Erythroblast (primary cell): Measurements from ENCODE around the gene CCDC122.

Experiments used
- DNase-seq, 2 experiments: peaks; one replicate each; lab custom pipeline; 2025; lab: John Stamatoyannopoulos, UW
- GATA1 ChIP-seq: IDR thresholded peaks from 2 replicates; pipeline ENCODE4 v1.6.1; 2011; ENCODE audit warnings: low read depth, mild to moderate bottlenecking, control low read depth, low read length, moderate library complexity
- POLR2A ChIP-seq: IDR thresholded peaks from 2 replicates; pipeline ENCODE4 v1.6.1; 2011; ENCODE audit warnings: mild to moderate bottlenecking, low read length

Gene CCDC122

DNA sequence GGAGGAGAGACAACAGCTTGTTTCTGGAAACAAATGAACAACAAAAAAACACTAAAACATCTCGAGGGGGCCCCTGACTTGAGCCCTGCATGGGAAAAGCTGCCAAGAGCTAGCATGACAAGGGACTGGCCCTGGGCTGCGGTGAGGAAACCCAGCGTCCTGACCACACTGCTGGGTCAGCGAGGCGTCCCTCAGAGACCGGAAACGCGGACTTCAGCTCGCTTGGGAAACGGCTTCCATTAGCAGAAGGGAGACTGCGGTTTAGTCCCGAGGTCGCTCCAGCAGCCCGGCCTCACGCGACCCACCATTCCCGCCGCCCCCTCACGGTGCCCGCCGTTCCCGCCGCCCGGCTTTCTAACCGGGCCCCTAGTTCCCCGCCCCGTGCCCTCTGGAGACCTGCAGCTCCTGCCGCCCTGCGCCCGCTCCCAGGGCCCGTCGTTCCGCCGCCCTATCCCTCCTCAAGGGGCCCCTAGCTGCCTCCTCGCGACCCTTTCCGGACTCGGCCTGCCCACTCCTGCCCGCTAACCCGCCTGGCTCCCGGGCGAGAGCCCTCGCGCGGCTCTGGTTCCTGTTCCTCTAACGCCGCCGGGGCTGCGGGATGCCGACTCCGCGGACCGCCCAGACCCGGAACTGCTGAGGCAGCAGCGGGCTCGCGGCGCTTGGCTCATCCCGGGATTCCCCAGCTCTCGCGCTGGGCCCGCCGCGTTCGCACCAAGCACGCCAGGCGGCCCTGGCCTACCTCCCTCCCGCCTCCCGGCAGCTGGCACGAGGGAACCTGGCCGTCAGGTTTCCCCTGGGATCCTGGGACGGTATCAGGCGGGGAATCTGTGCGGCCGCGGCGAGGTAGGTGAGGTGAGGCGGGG lies at the start of gene CCDC122:
CCDC122 (minus strand) TSS at position 849 of the 863 bp plus-strand sequence. CDS start 10,364 bp downstream, outside the sequence.
- DNase-seq = peak; percentile 64 to 71
- TF ChIP-seq GATA1 (no peak), POLR2A (peak; percentile 43)

DNA sequence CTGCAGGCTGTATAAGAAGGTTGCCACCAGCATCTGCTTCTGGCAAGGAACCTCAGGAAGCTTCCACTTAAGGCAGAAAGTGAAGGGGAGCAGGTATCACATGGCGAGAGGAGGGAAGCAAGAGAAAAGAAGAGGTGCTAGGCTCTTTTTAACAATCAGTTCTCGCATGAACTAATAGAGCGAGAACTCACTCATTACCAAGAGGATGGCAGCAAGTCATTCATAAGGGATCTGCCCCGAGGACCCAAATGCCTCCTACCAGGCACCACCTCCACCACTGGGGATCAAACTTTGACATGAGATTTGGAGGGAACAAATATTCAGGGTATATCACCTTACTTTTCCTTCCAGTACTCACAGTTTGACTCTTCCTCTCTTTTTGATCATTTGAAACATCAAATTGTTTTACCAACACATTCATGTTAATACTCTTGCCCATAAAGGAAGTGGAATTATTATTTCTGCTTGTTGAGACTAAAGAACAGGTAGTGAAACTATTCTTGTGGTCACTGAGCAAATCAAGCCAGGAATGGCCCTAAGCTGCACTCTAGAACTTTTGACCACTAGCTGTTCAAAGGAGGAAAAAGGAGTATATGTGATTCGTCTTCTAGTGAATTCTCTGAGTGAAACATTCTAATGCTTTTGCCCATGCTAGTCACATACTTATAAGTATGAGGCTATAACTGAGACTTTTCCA lies 45.2 kb upstream of the CCDC122 start:
- no peak for DNase-seq
- TF ChIP-seq GATA1 = no peak
- TF ChIP-seq POLR2A = no peak

DNA sequence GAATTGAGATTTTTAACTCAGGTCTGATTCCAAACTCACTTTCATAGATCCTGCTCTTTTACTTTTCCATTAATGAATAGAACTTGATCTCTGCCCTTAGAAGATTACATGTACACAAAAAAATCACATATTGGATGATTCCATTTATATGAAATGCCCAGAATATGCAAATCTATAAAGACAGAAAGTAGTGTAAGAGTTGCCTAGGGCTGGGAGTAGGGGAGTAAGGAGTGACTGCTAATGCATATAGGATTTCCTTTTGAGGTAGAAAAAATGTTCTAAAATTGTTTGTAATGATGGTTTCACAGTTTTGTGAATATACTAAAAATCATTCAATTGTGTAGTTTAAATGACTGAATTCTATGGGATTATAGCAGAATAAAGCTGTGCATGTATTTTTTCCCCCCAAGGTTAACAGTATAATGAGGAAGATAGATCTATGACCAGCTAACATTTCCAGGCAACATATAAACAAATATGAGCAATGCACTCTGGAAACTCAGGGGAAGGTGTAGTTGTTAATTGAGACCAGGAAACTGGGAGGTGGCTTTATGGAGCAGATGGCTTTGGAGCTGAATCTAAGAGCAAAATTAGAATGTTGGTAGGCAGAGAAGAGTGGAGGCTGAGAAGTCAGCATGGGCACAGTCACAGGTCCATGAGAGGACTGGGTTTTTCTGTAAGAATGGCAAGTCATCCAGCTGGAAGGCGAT lies 41.6 kb upstream of the CCDC122 start:
- DNase-seq = no peak
- TF ChIP-seq POLR2A = no peak
- TF ChIP-seq GATA1 = no peak

DNA sequence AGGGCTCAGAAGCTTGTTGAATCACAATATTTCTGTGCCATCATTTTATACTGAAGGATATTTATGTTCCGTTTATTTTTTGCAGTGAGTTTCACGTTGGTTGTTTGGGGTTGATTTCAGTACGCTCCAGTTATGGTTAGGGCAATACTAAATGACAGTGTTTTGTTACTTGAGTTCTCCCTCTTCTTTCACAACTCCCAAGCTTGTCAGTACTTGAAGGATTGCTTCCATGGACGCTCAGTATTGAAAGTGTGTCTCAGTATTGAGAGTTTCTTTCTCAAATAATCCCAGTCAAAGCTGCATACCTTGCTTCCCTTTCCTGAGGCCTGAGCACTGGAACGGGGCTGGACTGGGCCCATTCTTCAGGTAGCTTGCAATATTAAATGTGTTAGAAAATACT lies 39.1 kb upstream of the CCDC122 start:
- DNase-seq = no peak
- TF ChIP-seq POLR2A = no peak

DNA sequence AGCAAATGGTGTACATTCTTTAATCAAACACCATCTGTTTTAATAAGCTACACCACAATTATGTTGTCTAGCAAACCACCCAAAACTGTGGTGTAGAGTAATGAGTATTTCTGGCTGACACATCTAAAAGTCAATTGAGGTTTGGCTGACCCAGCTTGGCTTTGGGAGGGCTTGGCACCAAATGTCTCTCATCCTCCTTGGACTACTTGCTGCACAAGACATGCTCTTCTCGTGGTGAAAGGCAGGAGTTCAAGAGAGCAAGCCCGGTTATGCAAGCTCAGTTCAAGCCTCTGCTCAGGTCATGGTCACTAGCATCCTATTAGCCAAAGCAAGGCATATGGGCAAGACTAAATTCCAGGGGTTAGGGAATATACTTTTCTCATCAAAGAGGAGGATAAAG lies 37.3 kb upstream of the CCDC122 start:
- DNase-seq = no peak
- TF ChIP-seq GATA1 = no peak
- no peak for TF ChIP-seq POLR2A

DNA sequence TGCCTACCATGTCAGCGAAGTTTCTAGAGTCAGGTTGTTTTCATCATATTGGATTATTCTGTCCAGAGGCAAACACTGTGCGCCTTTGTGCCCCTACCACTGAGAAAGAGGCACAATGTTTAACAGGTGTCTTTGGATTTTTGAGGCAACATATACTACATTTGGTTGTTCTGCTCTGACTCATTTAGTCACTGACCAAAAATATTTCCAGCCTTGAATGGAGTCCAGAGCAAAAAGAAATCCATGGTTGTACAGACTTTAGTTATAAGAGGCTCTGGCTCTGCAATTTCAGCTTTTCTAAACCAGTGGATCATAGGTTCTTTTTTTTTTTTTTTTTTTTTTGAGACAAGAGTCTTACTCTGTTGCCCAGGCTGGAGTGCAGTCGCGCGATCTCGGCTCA lies 35.9 kb upstream of the CCDC122 start:
- no peak for TF ChIP-seq POLR2A
- no peak for TF ChIP-seq GATA1
- DNase-seq = no peak

- TF ChIP-seq GATA1 (no peak), POLR2A (no peak)
- no peak for DNase-seq
Measured at GRCh38 chr13:43911871-43912270, 32.3 kb upstream of the CCDC122 start.

DNA sequence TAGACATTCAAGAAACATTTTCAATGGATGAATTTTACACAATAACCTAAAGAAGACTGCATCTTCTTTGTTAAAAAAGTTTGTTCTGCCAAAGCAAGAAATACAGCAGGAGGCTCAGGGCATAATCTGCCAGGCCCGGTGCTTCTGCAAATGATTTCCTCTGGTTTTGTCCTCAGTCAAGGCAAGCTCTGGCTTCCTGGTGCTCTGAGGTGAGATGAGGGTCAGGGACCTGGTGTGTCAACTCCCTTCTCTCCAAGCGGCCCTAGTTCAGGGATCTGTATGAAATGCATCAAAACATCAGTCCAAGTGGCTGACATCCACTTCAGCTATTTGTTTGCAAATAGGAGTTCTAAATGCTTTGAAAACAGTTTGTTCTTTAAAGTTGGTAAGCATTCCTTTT lies 31.7 kb upstream of the CCDC122 start:
- no peak for DNase-seq
- TF ChIP-seq POLR2A (no peak), GATA1 (no peak)

GRCh38 chr13:43910856-43911255 lies 31.3 kb upstream of the CCDC122 start:
- DNase-seq = no peak
- no peak for TF ChIP-seq POLR2A
- no peak for TF ChIP-seq GATA1

DNA sequence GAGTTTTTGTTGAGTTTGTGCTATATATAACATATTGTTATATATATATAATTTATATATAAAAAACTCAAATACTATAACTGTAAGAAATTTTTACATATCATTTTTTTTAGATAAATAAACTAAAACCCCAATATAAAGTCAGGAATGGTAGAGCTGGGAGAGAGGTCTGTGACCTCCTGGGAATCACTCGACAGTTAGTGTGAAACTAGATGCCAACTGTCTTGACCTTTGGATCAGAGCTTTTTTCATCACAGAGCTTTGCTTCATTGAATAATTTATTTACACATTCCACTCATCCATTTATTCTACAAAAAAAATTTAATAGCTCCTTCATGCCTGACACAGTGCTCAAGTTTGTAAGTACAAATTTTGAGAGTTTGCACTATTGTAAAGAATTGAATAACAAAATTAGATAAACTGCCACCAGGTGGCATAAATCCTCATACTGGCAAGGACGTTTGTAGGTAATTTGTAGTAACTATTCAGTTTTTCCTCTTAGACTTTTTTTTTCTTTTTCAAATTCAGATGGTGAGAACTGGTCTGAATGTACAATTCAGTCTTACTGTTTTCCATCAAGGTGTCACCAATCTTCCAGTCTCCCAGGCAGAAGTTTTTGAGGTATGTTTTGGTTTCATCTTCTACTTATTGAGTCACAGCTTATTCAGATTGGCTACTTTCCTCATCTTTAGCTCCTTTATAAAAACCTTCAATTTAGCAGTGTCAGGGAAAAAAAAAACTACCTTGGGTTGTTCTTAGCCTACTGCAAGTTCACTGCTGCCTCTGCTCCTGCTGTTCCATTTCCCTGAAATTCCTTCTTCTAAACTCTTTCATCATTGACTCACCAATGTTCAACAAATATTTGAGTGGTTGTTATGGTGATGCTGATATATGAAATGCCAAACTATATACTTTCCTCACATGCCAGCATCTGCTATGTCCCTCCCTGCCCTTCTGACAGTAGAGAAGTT lies 28.9 kb upstream of the CCDC122 start:
- TF ChIP-seq GATA1 (no peak), POLR2A (no peak)
- DNase-seq = peak; percentile 37 to 59

- no peak for TF ChIP-seq POLR2A
- TF ChIP-seq GATA1 = no peak
- DNase-seq = peak; percentile 67 to 79
Measured at GRCh38 chr13:43905435-43906031, 26.0 kb upstream of the CCDC122 start.

GRCh38 chr13:43895940-43896339 lies 16.4 kb upstream of the CCDC122 start:
- TF ChIP-seq GATA1 = no peak
- TF ChIP-seq POLR2A = no peak
- no peak for DNase-seq
